Measurements from ENCODE around the gene EHBP1.
A peak's percentile ranks its signal among the peaks of the same experiment; 100 is the strongest.

The EHBP1 gene

GRCh38 chr2:63056107-63057050 is 350.9 kb downstream of the EHBP1 start:
- DNase-seq (ENCODE audit: low spot score): no peak
- H3K4me1 Mint-ChIP-seq (ENCODE audit: low read depth): peaks cover 41% of the 10 kb centered on the region
- peaks cover 86% of the 10 kb centered on the region for H3K27me3 Mint-ChIP-seq (ENCODE audit: low read depth)
- H3K36me3 Mint-ChIP-seq (ENCODE audit: low read depth): peaks cover 4% of the 10 kb centered on the region
- peak overlapping the region; percentile 43 for H3K4me3 Mint-ChIP-seq
- H3K9me3 Mint-ChIP-seq: no peaks in the 10 kb centered on the region
- peak overlapping the region; percentile 22 for H3K27ac Mint-ChIP-seq

GRCh38 chr2:63057249-63058143 is 352.0 kb downstream of the EHBP1 start:
- H3K36me3 Mint-ChIP-seq (ENCODE audit: low read depth): peaks cover 4% of the 10 kb centered on the region
- peaks cover 41% of the 10 kb centered on the region for H3K4me1 Mint-ChIP-seq (ENCODE audit: low read depth)
- H3K27ac Mint-ChIP-seq: peak overlapping the region; percentile 3
- H3K9me3 Mint-ChIP-seq: no peaks in the 10 kb centered on the region
- peak overlapping the region; percentile 19 for H3K4me3 Mint-ChIP-seq
- DNase-seq (ENCODE audit: low spot score): no peak
- H3K27me3 Mint-ChIP-seq (ENCODE audit: low read depth): peaks cover 88% of the 10 kb centered on the region

GRCh38 chr2:63058144-63058920 is 352.8 kb downstream of the EHBP1 start:
- peak overlapping the region; percentile 54 for H3K4me3 Mint-ChIP-seq
- H3K27ac Mint-ChIP-seq: no peak overlapping the region
- peaks cover 85% of the 10 kb centered on the region for H3K27me3 Mint-ChIP-seq (ENCODE audit: low read depth)
- no peak for DNase-seq (ENCODE audit: low spot score)
- peaks cover 4% of the 10 kb centered on the region for H3K36me3 Mint-ChIP-seq (ENCODE audit: low read depth)
- peaks cover 41% of the 10 kb centered on the region for H3K4me1 Mint-ChIP-seq (ENCODE audit: low read depth)
- H3K9me3 Mint-ChIP-seq: no peaks in the 10 kb centered on the region

- Mint-ChIP-seq H3K36me3 (ENCODE audit: low read depth) (peaks cover 4% of the 10 kb centered on the region), H3K27ac (no peak overlapping the region), H3K27me3 (ENCODE audit: low read depth) (peaks cover 85% of the 10 kb centered on the region), H3K9me3 (no peaks in the 10 kb centered on the region), H3K4me3 (peak overlapping the region; percentile 54), H3K4me1 (ENCODE audit: low read depth) (peaks cover 37% of the 10 kb centered on the region)
- DNase-seq (ENCODE audit: low spot score): no peak
Observed at GRCh38 chr2:63058921-63059792, 353.6 kb downstream of the EHBP1 start.

- Mint-ChIP-seq H3K9me3 (no peaks in the 10 kb centered on the region), H3K27ac (no peak overlapping the region), H3K4me3 (peak overlapping the region; percentile 58), H3K36me3 (ENCODE audit: low read depth) (peaks cover 4% of the 10 kb centered on the region), H3K4me1 (ENCODE audit: low read depth) (peaks cover 30% of the 10 kb centered on the region), H3K27me3 (ENCODE audit: low read depth) (peaks cover 81% of the 10 kb centered on the region)
- DNase-seq (ENCODE audit: low spot score): no peak
Observed at GRCh38 chr2:63059793-63060471, 354.4 kb downstream of the EHBP1 start.

- H3K27ac Mint-ChIP-seq: no peak overlapping the region
- H3K9me3 Mint-ChIP-seq: no peaks in the 10 kb centered on the region
- no peak overlapping the region for H3K4me3 Mint-ChIP-seq
- H3K4me1 Mint-ChIP-seq (ENCODE audit: low read depth): peaks cover 28% of the 10 kb centered on the region
- H3K27me3 Mint-ChIP-seq (ENCODE audit: low read depth): peaks cover 80% of the 10 kb centered on the region
- H3K36me3 Mint-ChIP-seq (ENCODE audit: low read depth): peaks cover 4% of the 10 kb centered on the region
- no peak for DNase-seq (ENCODE audit: low spot score)
Observed at GRCh38 chr2:63060472-63060991, 355.0 kb downstream of the EHBP1 start.

GRCh38 chr2:63064197-63064596 is 358.7 kb downstream of the EHBP1 start:
- H3K27ac Mint-ChIP-seq: no peak overlapping the region
- no peaks in the 10 kb centered on the region for H3K9me3 Mint-ChIP-seq
- DNase-seq (ENCODE audit: low spot score): no peak
- peaks cover 5% of the 10 kb centered on the region for H3K4me1 Mint-ChIP-seq (ENCODE audit: low read depth)
- H3K36me3 Mint-ChIP-seq (ENCODE audit: low read depth): peaks cover 4% of the 10 kb centered on the region
- no peak overlapping the region for H3K4me3 Mint-ChIP-seq
- peaks cover 69% of the 10 kb centered on the region for H3K27me3 Mint-ChIP-seq (ENCODE audit: low read depth)

- Mint-ChIP-seq H3K27me3 (ENCODE audit: low read depth) (peaks cover 66% of the 10 kb centered on the region), H3K27ac (no peak overlapping the region), H3K9me3 (no peaks in the 10 kb centered on the region), H3K4me1 (ENCODE audit: low read depth) (peaks cover 5% of the 10 kb centered on the region), H3K36me3 (ENCODE audit: low read depth) (peaks cover 4% of the 10 kb centered on the region), H3K4me3 (no peak overlapping the region)
- DNase-seq (ENCODE audit: low spot score): no peak
Observed at GRCh38 chr2:63064661-63065060, 359.1 kb downstream of the EHBP1 start.

GRCh38 chr2:63066265-63066664 is 360.8 kb downstream of the EHBP1 start:
- Mint-ChIP-seq H3K4me1 (ENCODE audit: low read depth) (no peaks in the 10 kb centered on the region), H3K36me3 (ENCODE audit: low read depth) (no peaks in the 10 kb centered on the region), H3K27me3 (ENCODE audit: low read depth) (peaks cover 54% of the 10 kb centered on the region), H3K27ac (no peak overlapping the region), H3K4me3 (no peak overlapping the region), H3K9me3 (no peaks in the 10 kb centered on the region)
- DNase-seq (ENCODE audit: low spot score): no peak

- H3K9me3 Mint-ChIP-seq: no peaks in the 10 kb centered on the region
- H3K27me3 Mint-ChIP-seq (ENCODE audit: low read depth): peaks cover 49% of the 10 kb centered on the region
- no peak overlapping the region for H3K4me3 Mint-ChIP-seq
- no peak overlapping the region for H3K27ac Mint-ChIP-seq
- no peaks in the 10 kb centered on the region for H3K36me3 Mint-ChIP-seq (ENCODE audit: low read depth)
- H3K4me1 Mint-ChIP-seq (ENCODE audit: low read depth): no peaks in the 10 kb centered on the region
- no peak for DNase-seq (ENCODE audit: low spot score)
Observed at GRCh38 chr2:63066838-63067237, 361.3 kb downstream of the EHBP1 start.

GRCh38 chr2:63071664-63072063 is 366.2 kb downstream of the EHBP1 start:
- H3K9me3 Mint-ChIP-seq: no peaks in the 10 kb centered on the region
- no peaks in the 10 kb centered on the region for H3K36me3 Mint-ChIP-seq (ENCODE audit: low read depth)
- H3K4me3 Mint-ChIP-seq: no peak overlapping the region
- no peak overlapping the region for H3K27ac Mint-ChIP-seq
- no peak for DNase-seq (ENCODE audit: low spot score)
- H3K27me3 Mint-ChIP-seq (ENCODE audit: low read depth): peaks cover 18% of the 10 kb centered on the region
- no peaks in the 10 kb centered on the region for H3K4me1 Mint-ChIP-seq (ENCODE audit: low read depth)

GRCh38 chr2:63073994-63074393 is 368.5 kb downstream of the EHBP1 start:
- Mint-ChIP-seq H3K36me3 (ENCODE audit: low read depth) (no peaks in the 10 kb centered on the region), H3K27ac (no peak overlapping the region), H3K27me3 (ENCODE audit: low read depth) (peaks cover 5% of the 10 kb centered on the region), H3K4me3 (no peak overlapping the region), H3K9me3 (no peaks in the 10 kb centered on the region), H3K4me1 (ENCODE audit: low read depth) (no peaks in the 10 kb centered on the region)
- DNase-seq (ENCODE audit: low spot score): no peak

Measured in T-helper 2 cell treated with Interferon-gamma antibody and Interleukin-4, amounts not matched to agents 5 μg/mL and 100 μg/mL, for 36 hours (primary cell).